GM21360 (cell line): Measurements from ENCODE around the gene TUBGCP5.

ENCODE experiments used
- ATAC-seq: cut with Tn5 transposase; IDR thresholded peaks from one replicate; pipeline ENCODE4 v1.9.1; 2021; ENCODE audit warnings: mild to moderate bottlenecking, moderate library complexity; ENCODE audit not compliant: unreplicated experiment

The TUBGCP5 gene

DNA sequence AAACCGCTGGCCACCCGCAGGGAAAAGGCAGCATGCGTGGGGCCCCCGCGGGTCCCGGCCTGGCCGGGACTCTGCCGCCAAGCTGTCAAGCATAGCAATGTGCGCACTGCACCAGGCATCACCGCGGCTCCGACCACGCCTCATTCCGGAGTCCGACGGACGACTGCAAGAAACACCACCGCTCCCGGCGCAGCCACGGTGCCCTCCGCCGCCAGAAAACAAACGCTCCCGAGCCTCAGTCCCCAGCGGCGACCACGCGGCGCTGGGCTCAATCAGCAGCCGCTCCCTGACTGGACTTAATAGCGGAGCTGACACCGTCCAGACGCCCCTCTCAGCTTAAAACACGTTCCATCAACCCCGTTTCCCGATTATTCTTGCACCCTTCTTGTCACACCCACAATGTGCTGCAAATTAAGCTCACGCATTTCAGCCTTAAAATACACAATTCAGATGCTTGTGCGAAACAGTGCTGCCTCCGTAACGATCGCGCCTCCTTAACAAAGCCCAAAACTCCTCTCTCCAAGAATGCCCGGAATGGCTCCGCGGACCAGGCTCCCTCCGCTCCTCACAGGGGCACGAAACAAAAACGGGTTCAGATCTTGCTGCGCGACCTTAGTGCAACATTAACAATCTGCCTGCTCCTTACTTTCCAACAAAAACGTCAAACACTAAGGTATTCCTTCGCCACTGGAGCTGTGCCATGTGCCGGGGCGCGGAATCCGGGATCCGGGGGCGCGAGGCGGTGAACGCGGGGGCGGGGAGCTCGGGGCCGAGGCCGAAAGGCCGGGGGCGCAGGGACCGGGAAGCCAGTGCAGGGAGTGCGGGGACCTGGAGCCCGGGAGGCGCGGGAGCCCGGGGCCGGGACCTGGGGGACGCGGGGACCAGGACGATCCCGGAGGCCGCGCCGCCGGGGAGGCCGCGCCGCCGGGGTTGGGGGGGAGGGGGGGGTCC is 59.9 kb downstream of the TUBGCP5 start:
- peak; percentile 49 for ATAC-seq

DNA sequence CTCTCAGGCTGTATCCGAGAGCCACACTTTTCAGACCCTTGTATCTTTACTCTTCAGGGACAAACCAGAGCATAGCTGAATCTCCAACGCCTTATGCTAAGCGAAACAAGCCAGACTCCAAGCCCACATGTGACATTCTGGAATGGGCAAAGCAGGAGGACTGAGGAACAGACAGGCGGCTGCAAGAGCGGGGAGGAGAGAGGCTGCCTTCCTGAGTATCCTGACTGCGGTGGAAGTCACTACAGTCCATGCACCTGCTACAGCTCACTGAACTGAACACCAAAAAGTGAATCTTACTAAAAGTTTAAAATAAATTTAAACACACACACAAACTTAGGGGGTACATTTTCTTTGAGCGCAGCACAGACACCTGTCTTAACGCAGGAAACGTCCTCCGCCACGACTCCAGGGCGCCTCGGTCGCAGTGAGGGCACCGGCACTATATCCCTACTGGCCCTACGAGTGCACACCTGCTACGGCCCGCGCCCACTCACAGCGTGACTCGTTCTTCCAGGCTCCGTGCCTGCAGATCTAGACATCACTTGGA is 60.6 kb downstream of the TUBGCP5 start:
- ATAC-seq: peak; percentile 21

DNA sequence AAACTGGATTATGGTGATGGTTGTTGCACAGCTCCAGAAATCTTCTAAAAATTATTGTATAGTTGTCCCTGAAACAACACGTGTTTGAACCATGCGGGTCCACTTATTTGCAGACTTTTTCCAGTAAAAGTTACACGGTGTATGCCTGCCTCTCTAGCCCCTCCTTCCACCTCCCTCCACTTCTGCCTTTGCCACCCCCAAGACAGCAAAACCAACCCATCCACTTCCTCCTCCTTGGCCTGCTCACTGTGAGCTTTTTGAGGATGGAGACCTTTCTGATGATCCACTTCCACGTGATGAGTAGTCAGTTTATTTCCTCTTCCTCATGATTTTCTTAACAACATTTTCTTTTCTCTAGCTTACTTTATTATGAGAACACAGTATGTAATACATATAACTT is 64.6 kb downstream of the TUBGCP5 start:
- no peak for ATAC-seq

DNA sequence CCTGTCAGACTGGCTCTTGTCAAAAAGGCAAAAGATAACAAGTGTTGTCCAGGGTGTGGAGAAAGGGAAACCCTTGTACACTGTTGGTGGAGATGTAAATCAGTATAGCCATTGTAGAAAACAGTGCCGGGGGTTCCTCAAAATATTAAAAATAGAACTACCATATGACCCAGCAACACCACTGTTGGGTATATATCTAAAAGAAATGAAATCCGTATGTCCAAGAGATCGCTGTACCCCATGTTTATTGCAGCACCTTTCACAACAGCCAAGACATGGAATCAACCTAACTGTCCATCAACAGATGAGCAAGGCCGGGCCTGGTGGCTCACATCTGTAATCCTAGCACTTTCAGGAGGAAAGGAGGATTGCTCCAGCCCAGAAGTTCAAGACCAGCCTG is 65.4 kb downstream of the TUBGCP5 start:
- no peak for ATAC-seq

DNA sequence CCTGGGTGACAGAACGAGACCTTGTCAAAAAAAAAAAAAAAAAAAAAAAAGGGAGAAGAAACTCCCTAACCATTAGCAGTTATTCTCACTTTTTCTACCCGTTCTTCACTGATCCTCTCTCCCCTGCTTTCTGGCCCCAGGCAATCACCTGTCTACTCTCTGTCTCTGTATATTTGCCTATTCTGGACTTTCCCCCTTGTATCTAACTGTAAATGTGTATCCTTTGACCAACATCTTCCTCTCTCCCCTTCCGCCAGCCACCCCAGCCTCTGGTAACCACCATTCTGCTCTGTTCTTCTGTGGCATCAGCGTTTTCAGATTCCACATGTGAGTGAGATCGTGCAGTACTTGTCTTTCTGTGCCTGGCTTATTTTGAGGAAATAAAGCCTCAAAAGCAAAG is 66.1 kb downstream of the TUBGCP5 start:
- no peak for ATAC-seq

DNA sequence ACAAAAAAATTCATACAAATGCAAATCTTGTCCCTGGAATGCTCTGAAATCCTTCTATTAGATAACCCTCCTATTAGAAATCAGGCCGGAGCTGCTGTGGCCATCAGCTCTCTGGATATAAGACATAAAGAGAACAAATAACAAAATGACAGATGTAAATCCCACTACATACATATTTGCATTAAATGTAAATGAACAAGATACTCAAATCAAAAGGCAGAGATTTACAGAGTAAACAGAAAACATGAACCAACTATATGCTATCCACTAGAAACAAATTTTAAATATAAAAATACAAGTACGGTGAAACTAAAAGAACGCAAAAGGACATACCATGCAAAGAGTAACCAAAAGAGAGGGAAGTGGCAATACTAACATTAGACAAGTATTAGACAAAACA is 69.9 kb downstream of the TUBGCP5 start:
- ATAC-seq: no peak

DNA sequence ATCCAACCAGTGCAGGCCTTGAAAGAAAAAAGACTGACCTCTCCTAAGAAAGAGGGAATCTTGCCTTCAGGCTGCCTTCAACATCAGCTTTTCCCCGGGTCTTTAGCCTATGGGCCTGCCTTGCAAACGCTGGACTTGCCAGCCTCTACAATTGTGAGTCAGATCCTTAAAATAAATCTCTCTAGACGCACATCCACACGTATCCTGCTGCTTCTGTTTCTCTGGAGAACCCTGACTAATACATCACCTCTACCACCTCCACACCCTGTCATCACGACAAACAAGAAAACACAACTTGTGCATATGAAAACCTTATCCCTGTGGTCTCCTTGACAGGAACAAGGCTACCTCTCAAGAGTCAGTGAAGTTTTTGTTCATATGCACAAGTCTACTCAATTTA is 71.0 kb downstream of the TUBGCP5 start:
- ATAC-seq: no peak

DNA sequence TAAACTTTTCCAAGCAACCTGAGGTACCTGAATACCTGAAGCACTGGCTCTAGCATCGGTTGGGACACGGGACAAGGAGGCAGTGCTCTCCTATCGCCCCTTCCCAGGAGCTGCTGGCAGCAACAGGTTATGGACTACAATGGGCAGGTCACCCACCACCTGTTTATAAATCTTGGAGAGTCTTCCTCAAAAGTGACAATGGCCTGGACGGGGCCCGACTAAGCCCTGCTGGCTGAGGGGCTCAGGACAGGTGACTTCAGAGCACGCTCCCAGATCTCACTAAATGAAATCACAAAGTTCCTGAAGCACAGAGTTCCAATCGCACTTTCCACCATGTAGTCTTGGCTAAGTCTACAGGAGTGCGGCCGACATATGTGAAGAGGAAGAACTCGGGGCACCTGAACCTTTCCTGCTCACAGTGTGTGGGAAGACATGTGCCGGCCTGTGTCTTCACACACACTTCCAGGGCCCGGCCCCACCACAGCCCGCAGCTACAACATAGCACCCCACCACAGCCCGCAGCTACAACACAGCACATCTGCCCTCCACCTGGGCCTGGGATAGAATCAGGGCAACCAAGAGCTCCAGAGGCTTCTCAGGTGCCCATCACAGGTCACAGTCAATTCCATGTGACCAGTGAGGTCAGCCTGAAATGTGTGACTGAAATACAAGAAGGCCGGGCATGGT is 72.1 kb downstream of the TUBGCP5 start:
- no peak for ATAC-seq

DNA sequence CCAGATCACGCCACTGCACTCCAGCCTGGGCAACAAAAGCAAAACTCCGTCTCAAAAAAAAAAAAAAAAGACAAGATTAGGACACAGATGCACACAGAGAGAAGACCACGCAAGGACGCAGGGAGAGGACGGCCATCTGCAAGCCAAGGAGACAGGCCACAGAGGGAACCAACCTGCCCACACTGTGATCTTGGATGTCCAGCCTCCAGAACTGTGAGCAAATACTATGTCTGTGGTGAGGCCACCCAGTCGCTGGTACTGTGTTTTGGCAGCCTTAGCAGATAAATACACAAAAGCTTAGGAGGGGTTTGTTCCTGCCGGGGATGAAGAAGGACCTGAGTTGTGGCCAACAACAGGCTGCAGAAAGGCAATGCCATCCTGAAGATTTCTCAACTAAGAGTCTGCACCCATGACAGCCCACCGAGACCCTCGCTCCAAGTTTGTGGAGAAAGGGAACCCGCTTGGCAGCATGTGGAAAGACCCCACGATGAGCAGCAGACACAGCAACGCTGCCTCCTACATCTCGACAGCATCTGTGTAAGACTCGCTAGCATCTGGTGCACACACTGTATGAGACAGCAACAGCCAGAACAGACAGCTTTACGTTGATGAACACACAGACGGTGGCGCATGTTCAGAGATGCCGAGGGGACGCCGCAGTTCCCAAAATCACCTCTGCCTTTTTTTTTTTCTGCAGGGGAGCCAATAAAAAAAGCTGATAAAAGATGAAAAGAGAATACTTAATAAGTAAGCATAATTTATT is 72.9 kb downstream of the TUBGCP5 start:
- ATAC-seq: no peak

DNA sequence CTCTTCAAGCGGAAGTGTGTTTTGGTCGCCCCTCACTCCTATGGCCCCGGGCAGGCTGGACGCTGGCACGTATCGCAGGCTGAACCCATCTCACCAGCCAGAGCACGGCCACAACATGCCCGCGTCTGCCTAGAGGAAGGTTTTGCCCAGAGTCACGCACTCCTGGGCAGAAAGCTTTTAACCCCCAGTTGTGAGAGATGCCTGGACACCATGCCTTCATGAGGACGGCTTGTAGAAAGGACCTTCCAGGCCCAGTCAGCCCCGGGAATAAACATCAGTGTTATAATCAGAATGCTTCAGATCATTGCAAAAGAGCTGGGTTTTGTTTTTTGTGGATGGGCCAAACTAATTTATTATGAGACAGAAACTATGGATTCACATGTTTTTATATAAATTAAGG is 75.7 kb downstream of the TUBGCP5 start:
- no peak for ATAC-seq

DNA sequence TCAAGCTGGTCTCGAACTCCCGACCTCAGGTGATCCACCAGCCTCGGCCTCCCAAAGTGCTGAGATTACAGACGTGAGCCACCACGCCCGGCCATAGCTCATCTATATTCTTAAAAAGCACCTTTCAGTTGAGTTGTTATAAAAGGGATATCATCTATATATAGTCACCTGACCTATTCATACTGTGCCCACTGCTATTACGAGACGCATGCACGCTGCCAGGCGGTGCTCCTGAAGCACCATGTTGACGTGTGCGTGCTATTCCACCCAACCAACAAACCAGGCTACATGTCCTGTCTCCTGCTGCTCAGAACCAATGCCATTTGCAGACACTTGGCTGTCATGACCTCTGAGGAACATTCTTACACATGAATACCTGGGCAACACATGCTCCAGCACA is 76.8 kb downstream of the TUBGCP5 start:
- no peak for ATAC-seq

DNA sequence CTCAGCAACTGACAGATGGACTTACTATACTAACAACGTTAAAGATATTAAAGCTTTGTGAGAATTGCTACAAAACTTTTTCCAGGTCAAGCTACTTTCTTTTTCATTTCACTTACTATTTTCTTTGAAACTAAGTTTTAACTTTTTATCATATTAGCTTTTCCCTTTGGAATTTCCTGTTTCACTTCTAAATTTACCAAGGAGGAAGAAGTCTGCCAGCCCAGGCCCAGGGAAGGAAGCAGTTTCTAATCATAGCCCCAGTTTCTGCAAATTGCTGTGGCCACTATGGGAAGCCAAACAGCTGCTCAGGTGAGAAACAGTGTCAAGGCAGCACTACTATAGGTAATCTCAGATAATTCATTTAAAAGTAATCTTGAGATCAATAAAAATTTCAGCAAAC is 77.6 kb downstream of the TUBGCP5 start:
- no peak for ATAC-seq

DNA sequence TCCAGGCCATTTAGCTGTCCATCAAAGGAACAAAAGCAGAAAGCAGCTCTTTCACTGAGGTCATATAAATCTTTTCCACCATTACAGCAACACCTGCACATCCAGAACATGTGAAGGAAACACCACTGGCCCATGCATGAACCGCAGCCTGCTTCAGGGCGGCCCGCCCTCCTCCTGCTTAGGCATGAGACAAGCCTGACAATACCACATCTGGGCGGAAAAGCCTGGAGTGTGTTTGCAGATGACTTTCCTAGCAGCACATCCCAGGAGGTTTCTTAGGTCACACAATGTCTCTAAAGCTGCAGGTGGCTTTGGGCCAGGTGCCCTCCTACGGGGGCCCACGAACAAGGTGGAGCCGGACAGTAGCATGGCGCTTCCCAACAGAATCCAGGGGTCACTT is 78.8 kb downstream of the TUBGCP5 start:
- ATAC-seq: no peak

DNA sequence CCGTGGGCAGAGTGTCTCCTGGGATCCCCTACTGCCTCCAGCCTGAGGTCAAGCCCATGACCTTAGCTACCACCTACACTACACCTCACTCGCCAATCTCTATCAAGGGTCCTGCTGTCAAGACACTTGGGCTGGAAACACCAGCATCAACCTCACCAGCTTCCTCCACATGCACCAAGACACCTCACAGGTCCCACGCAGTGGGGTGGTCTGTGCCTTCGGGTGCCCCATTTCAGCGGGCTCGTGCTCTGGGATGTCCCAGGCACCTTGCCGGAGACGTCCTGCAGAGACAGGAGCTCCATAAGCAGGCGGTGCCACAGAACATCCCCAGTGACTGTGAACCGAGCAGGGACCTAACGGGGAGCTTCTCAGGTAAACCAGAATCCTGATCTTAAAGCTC is 79.2 kb downstream of the TUBGCP5 start:
- no peak for ATAC-seq

DNA sequence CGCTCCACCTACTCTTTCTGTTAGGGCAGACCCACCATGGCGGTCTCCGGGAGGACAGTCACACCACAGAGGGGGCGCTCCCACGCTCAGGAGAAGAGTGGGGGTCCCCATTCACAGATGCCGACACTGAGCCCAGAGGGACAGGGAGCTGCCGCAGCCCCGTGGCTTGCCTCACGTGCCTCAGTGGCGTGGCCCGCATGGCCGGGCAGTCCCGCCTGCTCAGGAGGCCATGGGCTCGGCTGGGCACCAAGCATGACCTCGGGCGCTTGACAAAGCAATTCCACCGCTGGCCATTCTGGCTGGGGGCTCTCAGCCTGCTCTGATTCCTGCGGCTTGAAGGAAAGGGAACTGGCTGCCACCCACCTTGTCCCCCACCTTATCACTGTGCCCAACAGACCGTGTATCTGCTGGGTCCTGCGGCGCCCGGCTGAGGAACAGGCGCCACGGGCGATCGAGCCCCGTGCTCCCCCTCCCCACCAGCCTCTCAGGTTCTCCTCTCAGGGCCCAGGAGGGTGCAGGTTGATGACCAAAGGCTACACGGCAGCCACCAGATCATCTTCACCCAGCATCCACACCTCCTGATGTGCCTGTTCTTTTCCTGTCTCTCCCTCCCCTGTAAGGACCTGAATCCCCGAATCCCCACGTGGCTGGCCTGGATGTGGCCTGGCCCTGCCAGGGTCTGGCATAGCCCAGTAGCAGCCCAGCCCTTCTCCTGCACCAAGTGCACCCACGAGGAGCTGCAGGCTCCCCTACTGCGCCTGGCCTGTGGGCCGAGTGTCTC is 79.9 kb downstream of the TUBGCP5 start:
- ATAC-seq: no peak

DNA sequence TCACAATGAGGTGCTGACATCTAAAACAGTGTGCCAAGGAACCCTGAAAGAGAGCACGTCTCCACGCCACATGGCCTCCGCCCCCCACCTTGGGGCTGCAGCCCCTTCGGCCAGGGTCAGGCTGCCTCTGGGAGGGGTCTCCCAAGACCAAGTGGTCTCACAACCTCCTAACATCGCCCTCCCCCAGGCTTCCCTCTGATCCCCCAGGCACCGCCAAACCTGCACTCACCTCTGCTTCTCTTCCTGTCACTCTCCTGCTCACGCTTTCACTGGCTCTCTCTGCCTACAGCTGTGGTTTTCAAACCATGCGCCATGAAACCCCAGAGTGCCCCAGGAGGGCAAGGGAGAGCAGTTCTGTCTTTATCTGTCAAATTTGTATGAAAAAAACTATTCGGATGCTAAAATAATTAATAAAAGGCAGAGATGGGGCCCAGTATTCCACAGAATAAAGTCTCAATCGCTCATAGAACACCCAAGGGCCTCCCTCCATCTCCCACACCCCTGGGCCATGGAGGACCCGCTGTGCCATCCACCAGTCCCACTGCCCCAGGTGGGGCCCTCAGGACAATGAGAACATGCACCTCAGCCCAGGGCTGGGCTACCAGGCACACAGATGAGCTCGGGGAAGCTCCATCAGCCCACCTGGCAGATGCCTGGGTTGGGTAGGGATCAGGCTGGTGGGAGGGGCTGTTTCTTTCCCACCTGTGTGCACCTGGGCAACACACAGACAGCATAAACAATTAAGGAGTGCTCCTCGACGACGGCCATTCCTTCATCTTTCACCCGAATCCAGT is 80.7 kb downstream of the TUBGCP5 start:
- ATAC-seq: no peak

DNA sequence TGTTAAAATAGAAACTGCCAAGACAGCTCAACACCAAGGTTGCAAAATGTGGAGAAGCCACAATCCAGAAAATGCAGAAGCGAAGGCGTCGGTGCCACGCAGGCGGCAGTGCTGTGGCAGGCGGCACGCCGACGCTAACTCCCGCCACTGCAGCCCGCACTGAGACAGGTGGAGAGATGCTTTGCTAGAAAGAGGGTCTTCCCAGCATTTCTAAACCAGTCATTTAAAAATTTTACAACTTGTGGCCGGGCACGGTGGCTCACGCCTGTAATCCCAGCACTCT is 82.5 kb downstream of the TUBGCP5 start:
- ATAC-seq: no peak

DNA sequence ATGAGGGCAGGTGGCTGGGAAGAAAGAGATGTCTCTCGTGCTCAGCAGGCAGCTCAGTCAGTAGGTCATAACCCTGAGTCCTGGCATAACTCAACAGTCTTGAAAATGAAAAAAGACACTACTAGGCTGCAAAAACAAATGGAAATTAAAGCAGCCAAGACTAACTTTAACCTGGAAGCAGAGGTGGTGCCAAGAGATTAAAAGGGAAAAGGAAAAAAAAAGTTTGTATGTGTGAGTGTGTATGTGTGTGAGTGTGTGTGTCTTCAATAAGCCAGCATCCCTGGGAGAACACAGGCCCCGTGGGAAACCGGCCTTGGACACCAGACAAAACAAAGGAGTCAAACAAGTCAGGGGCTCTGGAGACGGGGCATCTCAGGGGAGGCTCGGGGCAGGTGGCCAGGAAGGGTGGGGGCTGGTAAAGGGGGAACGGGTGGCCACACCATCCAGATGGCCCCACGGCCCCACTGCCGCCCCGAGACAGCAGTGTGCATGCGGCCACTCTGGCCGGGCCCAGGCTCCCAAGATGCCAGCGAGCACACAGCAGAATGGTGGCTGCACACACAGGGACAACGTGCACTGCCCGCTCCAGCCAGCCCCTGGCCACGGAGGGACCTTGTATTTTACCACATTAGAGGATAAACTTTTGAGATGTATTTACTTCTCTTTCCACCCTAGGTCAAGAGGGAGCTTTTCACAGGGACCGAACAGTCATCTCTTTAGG is 83.0 kb downstream of the TUBGCP5 start:
- no peak for ATAC-seq

DNA sequence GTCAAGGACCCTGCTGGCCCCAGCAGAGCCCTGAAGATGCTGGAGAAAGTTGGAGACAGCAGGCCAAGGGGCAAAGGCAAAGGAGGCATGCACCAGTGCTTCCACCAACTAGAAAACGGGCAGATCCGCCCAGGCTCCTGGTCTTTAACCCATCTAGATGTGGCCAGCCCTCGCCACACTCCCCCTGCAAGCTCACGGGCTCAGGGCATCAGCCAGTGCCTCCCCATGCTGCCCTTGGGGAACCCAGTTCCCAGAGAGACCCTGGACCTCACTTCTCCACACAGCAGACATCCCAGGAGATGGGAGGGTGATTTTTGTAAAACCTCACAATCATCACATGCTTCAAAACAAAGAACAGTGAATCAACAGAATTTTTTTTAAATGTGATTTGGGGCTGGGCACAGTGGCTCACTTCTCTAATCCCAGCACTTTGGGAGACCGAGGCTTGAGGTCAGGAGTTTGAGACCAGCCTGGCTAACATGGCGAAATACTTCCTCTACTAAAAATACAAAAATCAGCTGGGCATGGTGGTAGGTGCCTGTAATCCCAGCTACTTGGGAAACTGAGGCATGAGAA is 83.7 kb downstream of the TUBGCP5 start:
- no peak for ATAC-seq
